ENCODE measurements around the gene GSTCD.

Gene GSTCD

GRCh38 chr4:105894660-105895582, 186.3 kb downstream of the GSTCD start, which contains the start of gene NPNT:
NPNT (plus strand) TSS chr4:105895471; CDS start chr4:105895653, 182 bp downstream.
- no peak for TF ChIP-seq EZH2 (IDR thresholded peaks at IDR 0.05; ENCODE audit: borderline replicate concordance, low read length)
- no peak for TF ChIP-seq CTCF (IDR thresholded peaks at IDR 0.05; ENCODE audit: low read length)
- H4K20me1 ChIP-seq (ENCODE audit: insufficient read depth, low read length) = no peaks in the 10 kb centered on the region
- no peaks in the 10 kb centered on the region for H3K36me3 ChIP-seq (ENCODE audit: insufficient read depth, low read length)
- peaks cover 15% of the 10 kb centered on the region for H3K4me1 ChIP-seq (ENCODE audit: insufficient read depth, low read length, severe bottlenecking)
- peak within 1 kb of the TSS; percentile 43 for H3K4me3 ChIP-seq (ENCODE audit: low read depth, low read length, poor library complexity, severe bottlenecking)
- H3K27ac ChIP-seq (ENCODE audit: low read depth, low read length, poor library complexity, severe bottlenecking) = no peak within 1 kb of the TSS
- H3K27me3 ChIP-seq (ENCODE audit: insufficient read depth, low read length) = no peaks in the 10 kb centered on the region
- no peaks in the 10 kb centered on the region for H3K9me2 ChIP-seq (ENCODE audit: low read depth, low read length)
- no peaks in the 10 kb centered on the region for H3F3A ChIP-seq (ENCODE audit: insufficient read depth, low read length)
- no peak within 1 kb of the TSS for H2AFZ ChIP-seq (ENCODE audit: low read length)
- no peaks in the 10 kb centered on the region for H3K9me3 ChIP-seq (ENCODE audit: low read length)
- no peak within 1 kb of the TSS; the same call in 1 of the 2 replicates for H3K9ac ChIP-seq (ENCODE audit: low read length)
- H3K79me2 ChIP-seq (ENCODE audit: insufficient read depth, low read length) = no peaks in the 10 kb centered on the region
- peak within 1 kb of the TSS; percentile 52 for H3K4me2 ChIP-seq (ENCODE audit: low read length)

- Histone ChIP-seq H3K4me2 (ENCODE audit: low read length) (peak overlapping the region; percentile 52), H3K79me2 (ENCODE audit: insufficient read depth, low read length) (no peaks in the 10 kb centered on the region), H3K4me3 (ENCODE audit: low read depth, low read length, poor library complexity, severe bottlenecking) (peak overlapping the region; percentile 43), H3K4me1 (ENCODE audit: insufficient read depth, low read length, severe bottlenecking) (peaks cover 15% of the 10 kb centered on the region), H2AFZ (ENCODE audit: low read length) (no peak overlapping the region), H3K27ac (ENCODE audit: low read depth, low read length, poor library complexity, severe bottlenecking) (no peak overlapping the region), H3K9me3 (ENCODE audit: low read length) (no peaks in the 10 kb centered on the region), H3K36me3 (ENCODE audit: insufficient read depth, low read length) (no peaks in the 10 kb centered on the region), H3K27me3 (ENCODE audit: insufficient read depth, low read length) (no peaks in the 10 kb centered on the region), H3K9me2 (ENCODE audit: low read depth, low read length) (no peaks in the 10 kb centered on the region), H3K9ac (ENCODE audit: low read length) (no peak overlapping the region; the same call in 1 of the 2 replicates), H4K20me1 (ENCODE audit: insufficient read depth, low read length) (no peaks in the 10 kb centered on the region), H3F3A (ENCODE audit: insufficient read depth, low read length) (no peaks in the 10 kb centered on the region)
- TF ChIP-seq EZH2 (IDR thresholded peaks at IDR 0.05; ENCODE audit: borderline replicate concordance, low read length) (no peak), CTCF (IDR thresholded peaks at IDR 0.05; ENCODE audit: low read length) (no peak)
These were observed 187.2 kb downstream of the GSTCD start for GRCh38 chr4:105895583-105896460.

GRCh38 chr4:105896461-105896942, 187.9 kb downstream of the GSTCD start:
- Histone ChIP-seq H3K27ac (ENCODE audit: low read depth, low read length, poor library complexity, severe bottlenecking) (no peak overlapping the region), H3K4me3 (ENCODE audit: low read depth, low read length, poor library complexity, severe bottlenecking) (peak overlapping the region; percentile 43), H3K4me2 (ENCODE audit: low read length) (peak overlapping the region; percentile 52), H3K9me3 (ENCODE audit: low read length) (no peaks in the 10 kb centered on the region), H3K36me3 (ENCODE audit: insufficient read depth, low read length) (no peaks in the 10 kb centered on the region), H2AFZ (ENCODE audit: low read length) (no peak overlapping the region), H3K9ac (ENCODE audit: low read length) (no peak overlapping the region; the same call in 1 of the 2 replicates), H3F3A (ENCODE audit: insufficient read depth, low read length) (no peaks in the 10 kb centered on the region), H4K20me1 (ENCODE audit: insufficient read depth, low read length) (no peaks in the 10 kb centered on the region), H3K79me2 (ENCODE audit: insufficient read depth, low read length) (no peaks in the 10 kb centered on the region), H3K27me3 (ENCODE audit: insufficient read depth, low read length) (no peaks in the 10 kb centered on the region), H3K9me2 (ENCODE audit: low read depth, low read length) (no peaks in the 10 kb centered on the region), H3K4me1 (ENCODE audit: insufficient read depth, low read length, severe bottlenecking) (peaks cover 15% of the 10 kb centered on the region)
- TF ChIP-seq EZH2 (IDR thresholded peaks at IDR 0.05; ENCODE audit: borderline replicate concordance, low read length) = no peak

Data from OCI-LY1 (cell line).